Mammary epithelial cell (primary cell): ENCODE data around the gene PPP2R5A.

Experiments used
- EZH2 ChIP-seq: IDR thresholded peaks from 2 replicates; pipeline ENCODE4 v1.6.1; 2012; ENCODE audit warnings: low read length, inconsistent platforms, borderline replicate concordance
- TF ChIP-seq, protein P1 (sequence below), 2 donors: IDR thresholded peaks in 1 of 2; conservative IDR thresholded peaks in 1 of 2; 2 replicates each; pipeline ENCODE4 v1.5.1; 2011 to 2012; ENCODE audit warnings: inconsistent platforms in 2 of 2, low read length in 2 of 2, mild to moderate bottlenecking in 2 of 2, control low read depth in 1 of 2, low read depth in 1 of 2; ENCODE audit not compliant: insufficient read depth in 1 of 2; ENCODE audit errors: extremely low read depth in 1 of 2

DNA sequence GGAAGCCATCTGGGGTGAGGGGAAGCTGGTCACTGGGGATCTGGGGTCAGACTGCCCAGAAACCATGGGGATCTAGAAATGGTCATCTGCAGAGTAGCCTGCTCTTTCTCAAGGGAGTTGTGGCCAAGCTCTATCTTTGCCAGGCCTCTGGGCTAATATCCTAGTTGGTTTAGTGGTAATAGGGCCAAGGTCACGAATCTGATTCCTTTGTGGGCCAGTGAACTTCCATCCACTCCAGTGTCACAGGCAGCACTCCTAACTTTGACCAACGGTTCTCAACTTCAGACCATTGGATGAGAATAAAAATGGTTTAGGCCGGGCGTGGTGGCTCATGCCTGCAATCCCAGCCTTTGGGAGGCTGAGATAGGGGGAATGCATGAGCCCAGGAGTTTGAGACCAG is 28.1 kb upstream of the PPP2R5A start:
- TF ChIP-seq, protein P1, sequence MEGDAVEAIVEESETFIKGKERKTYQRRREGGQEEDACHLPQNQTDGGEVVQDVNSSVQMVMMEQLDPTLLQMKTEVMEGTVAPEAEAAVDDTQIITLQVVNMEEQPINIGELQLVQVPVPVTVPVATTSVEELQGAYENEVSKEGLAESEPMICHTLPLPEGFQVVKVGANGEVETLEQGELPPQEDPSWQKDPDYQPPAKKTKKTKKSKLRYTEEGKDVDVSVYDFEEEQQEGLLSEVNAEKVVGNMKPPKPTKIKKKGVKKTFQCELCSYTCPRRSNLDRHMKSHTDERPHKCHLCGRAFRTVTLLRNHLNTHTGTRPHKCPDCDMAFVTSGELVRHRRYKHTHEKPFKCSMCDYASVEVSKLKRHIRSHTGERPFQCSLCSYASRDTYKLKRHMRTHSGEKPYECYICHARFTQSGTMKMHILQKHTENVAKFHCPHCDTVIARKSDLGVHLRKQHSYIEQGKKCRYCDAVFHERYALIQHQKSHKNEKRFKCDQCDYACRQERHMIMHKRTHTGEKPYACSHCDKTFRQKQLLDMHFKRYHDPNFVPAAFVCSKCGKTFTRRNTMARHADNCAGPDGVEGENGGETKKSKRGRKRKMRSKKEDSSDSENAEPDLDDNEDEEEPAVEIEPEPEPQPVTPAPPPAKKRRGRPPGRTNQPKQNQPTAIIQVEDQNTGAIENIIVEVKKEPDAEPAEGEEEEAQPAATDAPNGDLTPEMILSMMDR (conservative IDR thresholded peaks at IDR 0.05 in 1 of 2, IDR thresholded peaks at IDR 0.05 in 1 of 2; ENCODE audit: extremely low read depth in 1 of 2, insufficient read depth in 1 of 2, low read depth in 1 of 2, low read length in 2 of 2), result no peak
- TF ChIP-seq EZH2, result no peak
